HG02870 (cell line): ENCODE results near the gene SDHB.

ENCODE experiments used
- ATAC-seq: cut with Tn5 transposase; IDR thresholded peaks from one replicate; pipeline ENCODE4 v1.9.1; 2021; ENCODE audit warnings: mild to moderate bottlenecking, moderate library complexity; ENCODE audit not compliant: unreplicated experiment

The SDHB gene

GRCh38 chr1:16971341-16972188 lies 82.3 kb downstream of the SDHB start:
- no peak for ATAC-seq

- no peak for ATAC-seq
Observed at GRCh38 chr1:16970132-16970910, 83.5 kb downstream of the SDHB start.

GRCh38 chr1:16969651-16970050 lies 84.2 kb downstream of the SDHB start:
- ATAC-seq, result no peak

GRCh38 chr1:16969057-16969611 lies 84.7 kb downstream of the SDHB start:
- ATAC-seq, result no peak
